Breast epithelium (tissue), 4 donors: ENCODE results near the gene RHBDD3. TPM values are rescaled to one million over a fixed set of nuclear protein-coding genes. Genes with fewer than 3 reads are reported as not detected.

Source experiments
- DNase-seq, 2 donors: peaks; one replicate each; pipeline ENCODE4 v3.0.0-alpha.2; 2019; ENCODE audit warnings: low spot score in 2 of 2
- H3K27ac ChIP-seq, 2 donors: fragments of 200-600 bp; sonication (generic) in 1 of 2; one replicate each; pipeline ENCODE4 v1.5.1; 2016 to 2019; ENCODE audit warnings: mild to moderate bottlenecking in 1 of 2
- H3K27me3 ChIP-seq, 2 donors: fragments of 200-600 bp; sonication (generic) in 1 of 2; one replicate each; pipeline versions ENCODE4 v1.5.1 to v1.6.0; 2017 to 2019; ENCODE audit warnings: control low read depth in 1 of 2, mild to moderate bottlenecking in 1 of 2
- H3K36me3 ChIP-seq: fragments of 200-600 bp; one replicate; pipeline ENCODE4 v1.5.1; 2019
- H3K4me1 ChIP-seq, 2 donors: fragments of 200-600 bp; sonication (generic); one replicate each; pipeline ENCODE4 v1.5.1; 2016 to 2019; ENCODE audit warnings: control low read depth in 1 of 2
- H3K4me3 ChIP-seq, 3 donors: fragments of 200-600 bp; sonication (generic); 1 replicate in 2 of 3; 2 replicates in 1 of 3; pipeline ENCODE4 v1.5.1; 2016 to 2019; ENCODE audit warnings: mild to moderate bottlenecking in 3 of 3, moderate library complexity in 2 of 3
- H3K9me3 ChIP-seq, 2 donors: fragments of 200-600 bp; sonication (generic) in 1 of 2; one replicate each; pipeline ENCODE4 v1.5.1; 2016 to 2019; ENCODE audit warnings: control low read depth in 1 of 2
- CTCF ChIP-seq, 3 donors: fragments of 450-650 bp; IDR thresholded peaks; one replicate each; pipeline ENCODE4 v1.5.1; 2016 to 2017; ENCODE audit warnings: antibody characterized with exemption in 3 of 3, mild to moderate bottlenecking in 3 of 3, moderate library complexity in 3 of 3
- POLR2A ChIP-seq: fragments of 450-650 bp; IDR thresholded peaks from one replicate; pipeline ENCODE4 v1.6.1; 2016; ENCODE audit warnings: antibody characterized with exemption, mild to moderate bottlenecking, moderate library complexity
- POLR2AphosphoS5 ChIP-seq, 3 donors: sonication (generic); formaldehyde crosslinking; IDR thresholded peaks; one replicate each; pipeline ENCODE4 v1.6.1; 2017; ENCODE audit warnings: antibody characterized with exemption in 3 of 3
- intact Hi-C: fragments of 100-400 bp; cut with DNase I; formaldehyde crosslinking; loops from one replicate; pipeline ENCODE4 v1.15.1; 2023; ENCODE audit warnings: low total_unique reads
- total RNA-seq, 3 donors: library from RNA; depleted of rRNA; stranded (reverse); fragments of >200 nt; gene quantifications; one replicate each; pipeline ENCODE4 v1.1.0, GENCODE V29; 2016

Gene RHBDD3
- total RNA-seq, 3 donors from 2014 or later = 16.2 to 31.8 (median 28.2) TPM

- H3K36me3 ChIP-seq = no peaks in the 10 kb centered on the region
- intact Hi-C loops = no loop called here
- no peaks in the 10 kb centered on the region for H3K9me3 ChIP-seq
- DNase-seq = no peak
- no peak overlapping the region for H3K4me3 ChIP-seq
- H3K27ac ChIP-seq = no peak overlapping the region
- TF ChIP-seq POLR2AphosphoS5 (IDR thresholded peaks at IDR 0.05) = no peak
- no peak for TF ChIP-seq POLR2A
- TF ChIP-seq CTCF (IDR thresholded peaks at IDR 0.05) = no peak
- no peaks in the 10 kb centered on the region for H3K27me3 ChIP-seq
- no peaks in the 10 kb centered on the region for H3K4me1 ChIP-seq
These were observed 8.4 kb downstream of the RHBDD3 start for GRCh38 chr22:29259253-29259899.

GRCh38 chr22:29258407-29259252 is 9.2 kb downstream of the RHBDD3 start:
- H3K27ac ChIP-seq = no peak overlapping the region
- H3K9me3 ChIP-seq = no peaks in the 10 kb centered on the region
- H3K4me1 ChIP-seq = no peaks in the 10 kb centered on the region
- H3K27me3 ChIP-seq = no peaks in the 10 kb centered on the region
- H3K4me3 ChIP-seq = no peak overlapping the region
- TF ChIP-seq CTCF (IDR thresholded peaks at IDR 0.05) = no peak
- no peak for TF ChIP-seq POLR2A
- no peak for TF ChIP-seq POLR2AphosphoS5 (IDR thresholded peaks at IDR 0.05)
- intact Hi-C loops = no loop called here
- H3K36me3 ChIP-seq = no peaks in the 10 kb centered on the region
- DNase-seq = no peak

- TF ChIP-seq POLR2A (no peak), POLR2AphosphoS5 (IDR thresholded peaks at IDR 0.05) (no peak), CTCF (IDR thresholded peaks at IDR 0.05) (no peak)
- Histone ChIP-seq H3K4me3 (no peak overlapping the region), H3K4me1 (no peaks in the 10 kb centered on the region), H3K27ac (no peak overlapping the region), H3K27me3 (no peaks in the 10 kb centered on the region), H3K36me3 (no peaks in the 10 kb centered on the region), H3K9me3 (no peaks in the 10 kb centered on the region)
- DNase-seq = no peak
- intact Hi-C loops = no loop called here
These were observed 10.0 kb downstream of the RHBDD3 start for GRCh38 chr22:29257751-29258181.

- no peaks in the 10 kb centered on the region for H3K9me3 ChIP-seq
- no peak overlapping the region for H3K4me3 ChIP-seq
- H3K4me1 ChIP-seq = no peaks in the 10 kb centered on the region
- no peak overlapping the region for H3K27ac ChIP-seq
- no peaks in the 10 kb centered on the region for H3K27me3 ChIP-seq
- intact Hi-C loops = no loop called here
- H3K36me3 ChIP-seq = no peaks in the 10 kb centered on the region
- no peak for DNase-seq
- TF ChIP-seq POLR2AphosphoS5 (IDR thresholded peaks at IDR 0.05) = no peak
- no peak for TF ChIP-seq CTCF (IDR thresholded peaks at IDR 0.05)
- TF ChIP-seq POLR2A = no peak
These were observed 11.0 kb downstream of the RHBDD3 start for GRCh38 chr22:29256606-29257325.
